B cell (primary cell): ENCODE measurements around the gene CERT1.

Experiments used
- CTCF ChIP-seq: fragments of 200-600 bp; IDR thresholded peaks from one replicate; pipeline ENCODE4 v1.8.0; 2022; ENCODE audit warnings: antibody characterized with exemption, mild to moderate bottlenecking
- EZH2 ChIP-seq: IDR thresholded peaks from 2 replicates; pipeline ENCODE4 v1.6.1; 2012; ENCODE audit warnings: borderline replicate concordance, low read depth, mild to moderate bottlenecking, moderate library complexity, low read length; ENCODE audit not compliant: insufficient read depth, poor library complexity, severe bottlenecking

DNA sequence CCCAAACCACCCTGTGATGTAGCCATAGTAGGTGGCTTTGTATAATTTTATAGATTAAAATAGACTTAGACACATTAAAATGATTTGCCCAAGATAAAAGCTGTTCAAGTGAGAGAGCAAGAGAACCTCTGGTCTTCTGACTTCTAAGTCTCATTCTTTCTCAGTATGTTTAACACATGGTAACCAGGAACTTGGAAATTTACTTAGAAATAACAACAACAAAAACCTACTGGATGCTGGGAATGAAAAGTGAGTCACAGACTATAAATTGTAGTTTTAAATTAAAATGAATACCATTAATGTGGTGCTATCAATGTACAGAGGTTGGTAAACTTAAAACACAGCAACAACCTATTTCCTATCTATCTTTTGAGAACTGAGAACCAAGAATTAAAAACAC is 144.0 kb downstream of the CERT1 start:
- TF ChIP-seq CTCF (no peak), EZH2 (no peak)
